GM12874 (cell line): ENCODE measurements around the gene RAB31.

ENCODE experiments used
- CTCF ChIP-seq: IDR thresholded peaks from 2 replicates; pipeline ENCODE4 v1.5.1; 2011; ENCODE audit warnings: low read depth, mild to moderate bottlenecking, control low read depth, low read length, moderate library complexity; ENCODE audit not compliant: insufficient read depth

The RAB31 gene

GRCh38 chr18:9887992-9888391 lies 179.9 kb downstream of the RAB31 start:
- no peak for TF ChIP-seq CTCF

GRCh38 chr18:9890196-9890595 lies 182.1 kb downstream of the RAB31 start:
- no peak for TF ChIP-seq CTCF

GRCh38 chr18:9890957-9891356 lies 182.9 kb downstream of the RAB31 start:
- no peak for TF ChIP-seq CTCF

GRCh38 chr18:9894454-9895068 lies 186.5 kb downstream of the RAB31 start:
- TF ChIP-seq CTCF, result no peak

- TF ChIP-seq CTCF, result no peak
These were observed 189.0 kb downstream of the RAB31 start for GRCh38 chr18:9897129-9897528.

- TF ChIP-seq CTCF, result no peak
These were observed 190.9 kb downstream of the RAB31 start for GRCh38 chr18:9898792-9899549.

- no peak for TF ChIP-seq CTCF
These were observed 192.6 kb downstream of the RAB31 start for GRCh38 chr18:9900699-9901098.
